Measurements from ENCODE around the gene FBXO34.
"Not testable (repeated sequence)": the region's sequence is repeated elsewhere in the genome, so short reads cannot be mapped to it uniquely, and the experiment has no call there.

Gene FBXO34

GRCh38 chr14:55303691-55304145 is 32.5 kb downstream of the FBXO34 start:
- peaks cover 4% of the 10 kb centered on the region; the same call in 1 of the 2 replicates for H3K4me1 ChIP-seq
- H3K27me3 ChIP-seq: no peaks in the 10 kb centered on the region
- no peak overlapping the region for H3K9ac ChIP-seq
- peaks cover 82% of the 10 kb centered on the region for H4K20me1 ChIP-seq
- no peak overlapping the region for H3K4me2 ChIP-seq
- H3K4me3 ChIP-seq: no peak overlapping the region
- H3K27ac ChIP-seq: no peak overlapping the region
- no peak for TF ChIP-seq Cebpa-rat (IDR thresholded peaks at IDR 0.05)
- H3K9me3 ChIP-seq: peaks cover 4% of the 10 kb centered on the region; the same call in 1 of the 2 replicates
- peaks cover 22% of the 10 kb centered on the region for H3K36me3 ChIP-seq

DNA sequence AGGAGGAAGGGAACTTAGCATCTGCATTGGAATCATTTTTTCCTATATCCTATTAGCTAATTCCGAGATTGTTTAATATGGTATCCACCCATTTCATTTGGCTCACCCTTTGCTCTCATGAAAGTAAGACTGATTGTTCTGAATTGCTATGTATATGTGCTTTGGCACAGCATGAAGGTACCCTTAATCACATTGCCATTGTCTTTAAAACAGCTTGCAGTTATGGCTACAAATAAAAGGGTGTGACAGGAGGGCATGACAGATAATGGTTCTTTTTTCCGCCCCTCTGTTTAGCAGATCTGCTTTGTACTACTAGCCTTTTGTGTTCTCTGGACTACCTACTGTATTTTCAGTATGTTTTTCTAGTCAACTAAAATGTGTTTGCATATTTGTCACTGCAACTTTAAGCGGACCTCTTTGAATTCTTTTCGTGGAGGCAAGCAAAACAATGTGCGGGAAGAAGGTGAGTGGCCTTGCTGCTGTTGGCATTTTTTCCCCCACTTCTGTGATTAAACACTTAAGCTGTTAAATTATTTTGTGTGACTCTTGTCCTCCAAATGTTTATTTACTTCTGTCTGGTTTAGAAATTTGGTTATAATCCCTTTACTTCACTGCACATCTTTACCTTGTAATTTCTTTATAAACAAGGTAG is 35.8 kb downstream of the FBXO34 start:
- TF ChIP-seq Cebpa-rat (IDR thresholded peaks at IDR 0.05): no peak
- 0 out of 2 replicates have a peak, but pooled peaks cover 4% of the 10 kb centered on the region for H3K4me1 ChIP-seq
- H3K4me3 ChIP-seq: no peak overlapping the region
- peaks cover 34% of the 10 kb centered on the region for H3K9me3 ChIP-seq
- H3K4me2 ChIP-seq: no peak overlapping the region
- H3K9ac ChIP-seq: no peak overlapping the region
- H3K27me3 ChIP-seq: no peaks in the 10 kb centered on the region
- H3K27ac ChIP-seq: no peak overlapping the region
- peaks cover 42% of the 10 kb centered on the region for H3K36me3 ChIP-seq
- H4K20me1 ChIP-seq: peaks cover 64% of the 10 kb centered on the region

GRCh38 chr14:55309154-55309553 is 37.9 kb downstream of the FBXO34 start:
- H3K36me3 ChIP-seq: peaks cover 63% of the 10 kb centered on the region
- no peak overlapping the region for H3K4me2 ChIP-seq
- no peaks in the 10 kb centered on the region for H3K27me3 ChIP-seq
- no peak overlapping the region for H3K27ac ChIP-seq
- peaks cover 55% of the 10 kb centered on the region for H3K9me3 ChIP-seq
- peaks cover 44% of the 10 kb centered on the region for H4K20me1 ChIP-seq
- no peak for TF ChIP-seq Cebpa-rat (IDR thresholded peaks at IDR 0.05)
- no peaks in the 10 kb centered on the region for H3K4me1 ChIP-seq
- H3K4me3 ChIP-seq: no peak overlapping the region
- no peak overlapping the region for H3K9ac ChIP-seq

- no peak overlapping the region for H3K4me2 ChIP-seq
- no peak for TF ChIP-seq Cebpa-rat (IDR thresholded peaks at IDR 0.05)
- H4K20me1 ChIP-seq: peaks cover 38% of the 10 kb centered on the region
- H3K36me3 ChIP-seq: peaks cover 68% of the 10 kb centered on the region
- H3K4me3 ChIP-seq: no peak overlapping the region
- no peaks in the 10 kb centered on the region for H3K27me3 ChIP-seq
- H3K9ac ChIP-seq: no peak overlapping the region
- peaks cover 62% of the 10 kb centered on the region for H3K9me3 ChIP-seq
- no peaks in the 10 kb centered on the region for H3K4me1 ChIP-seq
- H3K27ac ChIP-seq: no peak overlapping the region
Observed at GRCh38 chr14:55309761-55310365, 38.6 kb downstream of the FBXO34 start.

GRCh38 chr14:55312379-55313030 is 41.3 kb downstream of the FBXO34 start:
- H3K4me1 ChIP-seq, H3K27ac ChIP-seq, H3K9ac ChIP-seq, H3K27me3 ChIP-seq, H3K4me2 ChIP-seq: not testable (repeated sequence)
- peaks cover 81% of the 10 kb centered on the region for H3K9me3 ChIP-seq
- H4K20me1 ChIP-seq: peaks cover 11% of the 10 kb centered on the region; the same call in 1 of the 2 replicates
- H3K4me3 ChIP-seq: 0 out of 2 replicates have a peak overlapping the region, but pooled peaks have one; percentile 36
- peaks cover 86% of the 10 kb centered on the region for H3K36me3 ChIP-seq

GRCh38 chr14:55313480-55313879 is 42.3 kb downstream of the FBXO34 start:
- peaks cover 5% of the 10 kb centered on the region; the same call in 1 of the 2 replicates for H4K20me1 ChIP-seq
- no peak overlapping the region for H3K4me2 ChIP-seq
- no peak overlapping the region for H3K27ac ChIP-seq
- no peak overlapping the region for H3K9ac ChIP-seq
- TF ChIP-seq Cebpa-rat (IDR thresholded peaks at IDR 0.05): no peak
- no peak overlapping the region for H3K4me3 ChIP-seq
- no peaks in the 10 kb centered on the region for H3K27me3 ChIP-seq
- peaks cover 80% of the 10 kb centered on the region for H3K9me3 ChIP-seq
- H3K4me1 ChIP-seq: no peaks in the 10 kb centered on the region
- peaks cover 85% of the 10 kb centered on the region for H3K36me3 ChIP-seq

GRCh38 chr14:55314449-55314848 is 43.2 kb downstream of the FBXO34 start:
- no peak for TF ChIP-seq Cebpa-rat (IDR thresholded peaks at IDR 0.05)
- no peaks in the 10 kb centered on the region for H3K27me3 ChIP-seq
- H3K4me1 ChIP-seq: no peaks in the 10 kb centered on the region
- peaks cover 83% of the 10 kb centered on the region for H3K36me3 ChIP-seq
- H3K27ac ChIP-seq: no peak overlapping the region
- no peak overlapping the region for H3K4me2 ChIP-seq
- no peak overlapping the region for H3K4me3 ChIP-seq
- no peak overlapping the region for H3K9ac ChIP-seq
- no peaks in the 10 kb centered on the region for H4K20me1 ChIP-seq
- peaks cover 78% of the 10 kb centered on the region for H3K9me3 ChIP-seq

GRCh38 chr14:55316564-55316963 is 45.3 kb downstream of the FBXO34 start:
- Histone ChIP-seq H3K4me2 (no peak overlapping the region), H3K4me1 (no peaks in the 10 kb centered on the region), H3K27ac (no peak overlapping the region), H3K9me3 (peaks cover 74% of the 10 kb centered on the region), H3K36me3 (peaks cover 81% of the 10 kb centered on the region), H3K9ac (no peak overlapping the region), H3K4me3 (no peak overlapping the region), H3K27me3 (no peaks in the 10 kb centered on the region), H4K20me1 (no peaks in the 10 kb centered on the region; the same call in 1 of the 2 replicates)
- TF ChIP-seq Cebpa-rat (IDR thresholded peaks at IDR 0.05): no peak

DNA sequence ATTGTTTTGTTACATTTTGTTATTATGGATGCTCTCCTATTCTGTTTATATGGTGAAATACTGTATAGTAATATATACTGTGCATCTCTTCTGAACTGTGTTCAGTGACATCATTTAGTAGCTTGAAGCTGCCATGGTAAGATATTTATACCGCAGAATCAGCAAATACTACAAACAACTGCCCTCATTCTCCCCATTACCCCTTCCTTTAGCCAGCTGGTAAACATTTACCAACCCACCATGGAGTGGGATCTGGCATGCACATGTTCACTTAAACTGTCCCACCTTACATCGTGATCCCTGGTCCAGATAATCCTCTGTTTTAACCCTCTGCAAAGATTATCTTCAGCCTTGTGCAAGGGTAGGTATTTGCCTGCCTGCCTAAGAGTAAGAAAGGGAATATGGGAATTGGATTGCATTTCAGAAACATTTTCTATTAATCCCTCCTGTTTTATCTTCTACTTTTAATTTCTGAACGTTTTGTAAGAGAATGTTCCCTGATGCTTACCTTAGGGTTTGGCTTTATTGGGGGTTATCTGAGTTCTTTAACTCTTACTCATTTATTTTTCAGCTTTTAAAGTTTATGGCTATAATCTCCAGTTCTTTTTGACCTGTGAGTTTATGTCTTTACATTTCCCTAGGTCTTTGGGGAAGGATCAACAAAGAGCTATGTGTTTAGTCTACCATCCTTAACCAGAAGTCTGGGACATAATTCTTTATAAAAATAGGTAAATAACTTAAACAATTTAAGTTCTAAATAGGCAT is 46.5 kb downstream of the FBXO34 start:
- H3K27ac ChIP-seq: no peak overlapping the region
- no peak overlapping the region for H3K9ac ChIP-seq
- TF ChIP-seq Cebpa-rat (IDR thresholded peaks at IDR 0.05): no peak
- H3K4me2 ChIP-seq: no peak overlapping the region
- H3K27me3 ChIP-seq: no peaks in the 10 kb centered on the region
- no peaks in the 10 kb centered on the region; the same call in 1 of the 2 replicates for H4K20me1 ChIP-seq
- H3K4me3 ChIP-seq: no peak overlapping the region
- H3K36me3 ChIP-seq: peaks cover 76% of the 10 kb centered on the region
- no peaks in the 10 kb centered on the region for H3K4me1 ChIP-seq
- peaks cover 65% of the 10 kb centered on the region for H3K9me3 ChIP-seq

All from BLaER1 (cell line).